H1 (cell line): ENCODE measurements around the gene MCF2L2. TPM values are rescaled to one million over a fixed set of nuclear protein-coding genes. Genes with fewer than 3 reads are reported as not detected.

ENCODE experiments used
- CTCF ChIA-PET: fragments of 300-600 bp; sonication (Branson Sonifier 250); formaldehyde crosslinking; loops from one replicate; lab custom pipeline; 2021; ENCODE audit not compliant: partially characterized antibody; lab: Charles Lee
- POLR2A ChIA-PET: fragments of 300-600 bp; sonication (Branson Sonifier 250); formaldehyde crosslinking; loops from one replicate; lab custom pipeline; 2021; ENCODE audit warnings: inconsistent platforms; ENCODE audit not compliant: partially characterized antibody; lab: Charles Lee
- DNase-seq, 2 experiments: peaks; one replicate each; pipeline versions ENCODE4 v3.0.0 to v3.0.0-alpha.2; 2010 to 2022; ENCODE audit warnings: low spot score in 2 of 2, low read depth in 1 of 2, mixed read lengths in 1 of 2
- FAIRE-seq: peaks from 2 replicates; lab custom pipeline; 2011; peaks lifted over from hg19 to GRCh38; lab: Jason Lieb, UNC
- H2AFZ ChIP-seq: 2 replicates; pipeline ENCODE4 v1.8.1; 2012; ENCODE audit warnings: low read length, inconsistent platforms
- H2AK5ac ChIP-seq: 2 replicates; pipeline ENCODE4 v1.6.1; 2013; ENCODE audit warnings: low read depth, low read length
- H2BK120ac ChIP-seq: replicated peaks from 2 replicates; pipeline ENCODE3; 2013; ENCODE audit warnings: low read depth, low read length, inconsistent platforms
- H2BK12ac ChIP-seq: 2 replicates; pipeline ENCODE4 v1.6.1; 2013; ENCODE audit warnings: low read depth, low read length
- H2BK15ac ChIP-seq: 2 replicates; pipeline ENCODE4 v1.6.1; 2013; ENCODE audit warnings: low read length
- H2BK20ac ChIP-seq: 2 replicates; pipeline ENCODE4 v1.6.1; 2013; ENCODE audit warnings: low read length
- H2BK5ac ChIP-seq: 2 replicates; pipeline ENCODE4 v1.6.1; 2013; ENCODE audit warnings: low read depth, low read length
- H3K14ac ChIP-seq: 2 replicates; pipeline ENCODE4 v1.6.1; 2013; ENCODE audit warnings: inconsistent platforms; ENCODE audit not compliant: insufficient read length
- H3K18ac ChIP-seq: 2 replicates; pipeline ENCODE4 v1.6.1; 2013; ENCODE audit warnings: low read length; ENCODE audit errors: extremely low read depth
- H3K23ac ChIP-seq: 2 replicates; pipeline ENCODE4 v1.6.1; 2013; ENCODE audit warnings: inconsistent platforms; ENCODE audit not compliant: insufficient read length
- H3K23me2 ChIP-seq: 2 replicates; pipeline ENCODE4 v1.6.1; 2013; ENCODE audit warnings: low read depth, low read length
- H3K27ac ChIP-seq: 2 replicates; pipeline ENCODE4 v1.6.1; 2011; ENCODE audit warnings: low read depth, low read length, inconsistent platforms
- H3K27me3 ChIP-seq, 4 experiments: replicated peaks in 1 of 4; 1 replicate in 1 of 4; 2 replicates in 3 of 4; pipeline versions ENCODE4 v1.6.1 to v1.8.1; 2011 to 2013; ENCODE audit warnings: low read length in 3 of 4, mild to moderate bottlenecking in 3 of 4, inconsistent platforms in 2 of 4, mixed read lengths in 2 of 4, moderate library complexity in 1 of 4; ENCODE audit not compliant: control insufficient read depth in 3 of 4, insufficient read depth in 3 of 4; ENCODE audit errors: extremely low read depth in 1 of 4
- H3K36me3 ChIP-seq, 4 experiments: 2 replicates each; pipeline versions ENCODE4 v1.6.1 to v1.8.1; 2011 to 2013; ENCODE audit warnings: mild to moderate bottlenecking in 4 of 4, low read length in 3 of 4, moderate library complexity in 2 of 4, control low read depth in 1 of 4, inconsistent platforms in 1 of 4; ENCODE audit not compliant: insufficient read depth in 4 of 4, control insufficient read depth in 2 of 4
- H3K4ac ChIP-seq: replicated peaks from 2 replicates; pipeline ENCODE3; 2013; ENCODE audit warnings: low read length, low read depth, mixed read lengths, inconsistent platforms; ENCODE audit not compliant: insufficient read length
- H3K4me1 ChIP-seq, 4 experiments: replicated peaks in 1 of 4; 1 replicate in 1 of 4; 2 replicates in 3 of 4; pipeline versions ENCODE4 v1.6.1 to v1.8.1; 2011 to 2013; ENCODE audit warnings: low read length in 3 of 4, inconsistent platforms in 2 of 4, mixed read lengths in 1 of 4; ENCODE audit not compliant: insufficient read depth in 4 of 4, control insufficient read depth in 3 of 4
- H3K4me2 ChIP-seq, 2 experiments: 2 replicates each; pipeline versions ENCODE4 v1.6.1 to v1.8.1; 2011 to 2013; ENCODE audit warnings: low read depth in 2 of 2, low read length in 2 of 2, control low read depth in 1 of 2, inconsistent platforms in 1 of 2, mild to moderate bottlenecking in 1 of 2; ENCODE audit not compliant: insufficient read depth in 1 of 2
- H3K4me3 ChIP-seq, 4 experiments: fragments of 200-600, 300-600 bp in 1 of 4; sonication (generic), shearing (Covaris generic), sonication (Bioruptor Twin) in 1 of 4; 2 replicates each; pipeline versions ENCODE4 v1.5.1 to v1.8.1; 2011 to 2016; ENCODE audit warnings: low read length in 4 of 4, low read depth in 3 of 4, control low read depth in 2 of 4, inconsistent platforms in 2 of 4, mild to moderate bottlenecking in 2 of 4, mixed read lengths in 1 of 4, moderate library complexity in 1 of 4; ENCODE audit not compliant: insufficient read depth in 2 of 4; ENCODE audit errors: extremely low read depth in 1 of 4
- H3K56ac ChIP-seq: replicated peaks from 2 replicates; pipeline ENCODE3; 2013; ENCODE audit warnings: low read depth, mild to moderate bottlenecking, mixed read lengths, low read length, inconsistent platforms; ENCODE audit not compliant: insufficient read length
- H3K79me1 ChIP-seq: 2 replicates; pipeline ENCODE4 v1.6.1; 2013; ENCODE audit warnings: low read depth, low read length, control low read depth
- H3K79me2 ChIP-seq, 2 experiments: 2 replicates each; pipeline versions ENCODE4 v1.6.1 to v1.8.1; 2012 to 2013; ENCODE audit warnings: low read length in 2 of 2, mild to moderate bottlenecking in 2 of 2, inconsistent platforms in 1 of 2; ENCODE audit not compliant: insufficient read depth in 2 of 2, control insufficient read depth in 1 of 2
- H3K9ac ChIP-seq, 4 experiments: replicated peaks in 1 of 4; 1 replicate in 1 of 4; 2 replicates in 3 of 4; pipeline versions ENCODE4 v1.6.1 to v1.8.1; 2011 to 2013; ENCODE audit warnings: low read depth in 3 of 4, low read length in 3 of 4, control low read depth in 2 of 4, mild to moderate bottlenecking in 2 of 4, moderate library complexity in 2 of 4, inconsistent platforms in 1 of 4; ENCODE audit errors: extremely low read depth in 1 of 4
- H3K9me3 ChIP-seq, 2 experiments: 2 replicates each; pipeline versions ENCODE4 v1.6.1 to v1.8.1; 2012 to 2013; ENCODE audit warnings: mild to moderate bottlenecking in 2 of 2, moderate library complexity in 2 of 2, control low read depth in 1 of 2, inconsistent platforms in 1 of 2, low read depth in 1 of 2, low read length in 1 of 2, mixed read lengths in 1 of 2; ENCODE audit not compliant: insufficient read depth in 2 of 2
- H4K20me1 ChIP-seq, 2 experiments: replicated peaks in 1 of 2; 2 replicates each; pipeline versions ENCODE3 to v1.8.1; 2011 to 2013; ENCODE audit warnings: inconsistent platforms in 2 of 2, low read length in 2 of 2, mild to moderate bottlenecking in 1 of 2; ENCODE audit not compliant: insufficient read depth in 2 of 2, control insufficient read depth in 1 of 2
- H4K5ac ChIP-seq: 2 replicates; pipeline ENCODE4 v1.6.1; 2013; ENCODE audit warnings: low read length, low read depth, mixed read lengths, inconsistent platforms; ENCODE audit not compliant: insufficient read length
- H4K8ac ChIP-seq: 2 replicates; pipeline ENCODE4 v1.8.0; 2013; ENCODE audit warnings: mild to moderate bottlenecking, moderate library complexity, low read length, inconsistent platforms; ENCODE audit not compliant: insufficient read depth; ENCODE audit errors: extremely low read depth
- H4K91ac ChIP-seq: replicated peaks from 2 replicates; pipeline ENCODE3; 2013; ENCODE audit warnings: low read length, mixed read lengths, inconsistent platforms; ENCODE audit not compliant: insufficient read length
- CEBPB ChIP-seq: IDR thresholded peaks from 2 replicates; pipeline ENCODE4 v1.6.1; 2012; ENCODE audit warnings: low read depth, low read length
- CHD1 ChIP-seq: IDR thresholded peaks from 2 replicates; pipeline ENCODE4 v1.6.1; 2012; ENCODE audit warnings: low read depth, low read length, improper control_type of control experiment
- CREB1 ChIP-seq: IDR thresholded peaks from 2 replicates; pipeline ENCODE4 v1.6.1; 2012; ENCODE audit warnings: inconsistent platforms
- EGR1 ChIP-seq: IDR thresholded peaks from 2 replicates; pipeline ENCODE4 v1.6.1; 2011; ENCODE audit warnings: low read depth, low read length, borderline replicate concordance
- FOSL1 ChIP-seq: IDR thresholded peaks from 2 replicates; pipeline ENCODE4 v1.6.1; 2011; ENCODE audit warnings: mild to moderate bottlenecking, low read depth, low read length, moderate library complexity; ENCODE audit not compliant: insufficient read depth
- HDAC2 ChIP-seq, 2 experiments: fragments of 300-600 bp in 1 of 2; sonication (generic) in 1 of 2; IDR thresholded peaks; 2 replicates each; pipeline ENCODE4 v1.6.1; 2011 to 2012; ENCODE audit warnings: low read depth in 2 of 2, low read length in 2 of 2, mild to moderate bottlenecking in 2 of 2, moderate library complexity in 2 of 2, borderline replicate concordance in 1 of 2, inconsistent platforms in 1 of 2
- RAD21 ChIP-seq, 2 experiments: IDR thresholded peaks in 1 of 2; conservative IDR thresholded peaks in 1 of 2; 2 replicates each; pipeline ENCODE4 v1.6.1; 2011; ENCODE audit warnings: low read depth in 2 of 2, low read length in 2 of 2, improper control_type of control experiment in 1 of 2, inconsistent platforms in 1 of 2, mild to moderate bottlenecking in 1 of 2, moderate library complexity in 1 of 2
- SIX5 ChIP-seq: IDR thresholded peaks from 2 replicates; pipeline ENCODE4 v1.6.1; 2011; ENCODE audit warnings: mild to moderate bottlenecking, low read depth, low read length
- TAF7 ChIP-seq: optimal IDR thresholded peaks from 2 replicates; pipeline ENCODE3; 2011; ENCODE audit warnings: low read depth, mild to moderate bottlenecking, inconsistent platforms, low read length, moderate library complexity, borderline replicate concordance
- WGBS, 2 experiments: shearing (Covaris generic) in 1 of 2; methylation state at CpG; one replicate each; pipeline versions ENCODE4 v1.1.6 to v1.1.7; 2013 to 2015; ENCODE audit warnings: low lambda C conversion rate in 2 of 2, mixed read lengths in 2 of 2, inconsistent platforms in 1 of 2, low coverage in 1 of 2, missing lambda C conversion rate in 1 of 2; ENCODE audit not compliant: insufficient replicate concordance in 2 of 2, insufficient coverage in 1 of 2, insufficient read length in 1 of 2; ENCODE audit errors: extremely low coverage in 1 of 2, missing lambda C conversion rate in 1 of 2; 5-methylcytosine and 5-hydroxymethylcytosine counted together
- polyA plus RNA-seq, 7 experiments: library from polyadenylated mRNA; depleted of rRNA in 3 of 7; stranded (reverse) in 5 of 7; unstranded in 2 of 7; fragments of >200 nt in 5 of 7; fragments of 200-250 nt in 2 of 7; gene quantifications; 1 replicate in 5 of 7; 2 replicates in 1 of 7; 4 replicates in 1 of 7; pipeline versions ENCODE4 v1.2.1 to v1.2.3, GENCODE V29; 2011 to 2013; ENCODE audit warnings: missing spikeins in 2 of 7, mixed read lengths in 2 of 7
- total RNA-seq: library from RNA; stranded (reverse); fragmentation: NEBNext Ultra II Directional; extraction: Animal tissue kit (Norgen Biotek cat#: 25700); gene quantifications from 2 replicates; pipeline ENCODE4 v1.2.1, GENCODE V29; 2021
- TF ChIP-seq, protein P1 (sequence below): IDR thresholded peaks from 2 replicates; pipeline ENCODE4 v1.6.1; 2011; ENCODE audit warnings: low read depth, mild to moderate bottlenecking, low read length; ENCODE audit not compliant: insufficient read depth
- TF ChIP-seq, protein P2 (sequence below): IDR thresholded peaks from 2 replicates; pipeline ENCODE4 v1.6.1; 2012; ENCODE audit warnings: low read length, inconsistent platforms

The MCF2L2 gene
- total and polyA plus RNA-seq, 2 of the 8 experiments (the other 6 are each of a cell fraction or from before 2014, with no cell fraction given): 4.1 to 13.7 TPM

DNA sequence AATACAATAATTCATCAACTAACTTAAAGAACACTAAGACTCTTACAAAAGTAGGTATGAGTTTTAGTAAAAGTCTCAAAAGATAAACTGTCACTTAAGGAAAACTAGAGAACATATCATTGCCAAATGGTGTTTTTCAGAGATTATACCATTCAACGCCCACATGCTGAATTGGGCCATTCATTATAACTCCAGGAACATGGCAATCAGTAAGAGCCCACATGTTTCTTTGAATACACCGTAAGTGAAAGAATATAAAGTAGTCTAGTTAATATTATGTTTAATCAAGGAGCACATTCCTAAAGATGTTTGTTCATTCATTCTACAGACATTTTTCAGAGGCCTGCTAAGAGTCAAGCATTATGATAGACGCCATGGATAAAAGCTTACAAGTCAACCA, 152.5 kb downstream of the MCF2L2 start:
- no peaks in the 10 kb centered on the region for H4K20me1 ChIP-seq
- H2BK20ac ChIP-seq: no peak overlapping the region
- H4K5ac ChIP-seq: no peak overlapping the region
- no peak overlapping the region for H3K14ac ChIP-seq
- 85% methylated on average over 3 of the region's 3 CpGs; no CpG with 5 or more reads in 1 of the 2 experiments for WGBS, 2 experiments
- no peak overlapping the region for H2AFZ ChIP-seq
- POLR2A ChIA-PET: interaction anchor here (0.8 to 1.3 kb wide), 2 partner anchors 10 to 58 kb away, joined by 3 read pairs; no protein-coding TSS in a partner anchor
- no peak overlapping the region for H3K4ac ChIP-seq
- H3K27me3 ChIP-seq: no peaks in the 10 kb centered on the region
- H3K9me3 ChIP-seq: no peaks in the 10 kb centered on the region
- FAIRE-seq (no peak), DNase-seq (no peak)
- H4K91ac ChIP-seq: no peak overlapping the region
- no peaks in the 10 kb centered on the region for H3K79me2 ChIP-seq
- no peak overlapping the region for H3K56ac ChIP-seq
- H3K18ac ChIP-seq: no peak overlapping the region
- H2BK15ac ChIP-seq: no peak overlapping the region
- no peak overlapping the region for H3K4me2 ChIP-seq
- H3K36me3 ChIP-seq: no peaks in the 10 kb centered on the region
- no peak overlapping the region for H4K8ac ChIP-seq
- H2BK5ac ChIP-seq: no peak overlapping the region
- H2AK5ac ChIP-seq: no peak overlapping the region
- H3K4me3 ChIP-seq: no peak overlapping the region
- H2BK120ac ChIP-seq: no peak overlapping the region
- H3K4me1 ChIP-seq: no peaks in the 10 kb centered on the region
- H3K23ac ChIP-seq: no peak overlapping the region
- H3K9ac ChIP-seq: no peak overlapping the region
- no peaks in the 10 kb centered on the region; the same call in 1 of the 2 replicates for H3K23me2 ChIP-seq
- no peaks in the 10 kb centered on the region for H3K79me1 ChIP-seq
- CTCF ChIA-PET: no interaction called here
- no peak overlapping the region for H3K27ac ChIP-seq
- H2BK12ac ChIP-seq: no peak overlapping the region
- TF ChIP-seq, protein P1, sequence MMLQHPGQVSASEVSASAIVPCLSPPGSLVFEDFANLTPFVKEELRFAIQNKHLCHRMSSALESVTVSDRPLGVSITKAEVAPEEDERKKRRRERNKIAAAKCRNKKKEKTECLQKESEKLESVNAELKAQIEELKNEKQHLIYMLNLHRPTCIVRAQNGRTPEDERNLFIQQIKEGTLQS: no peak
- TF ChIP-seq EGR1 (no peak), RAD21 (IDR thresholded peaks at IDR 0.05 in 1 of 2, conservative IDR thresholded peaks at IDR 0.05 in 1 of 2; ENCODE audit: low read depth in 2 of 2, low read length in 2 of 2) (no peak), TAF7 (no peak), CEBPB (no peak), HDAC2 (IDR thresholded peaks at IDR 0.05; ENCODE audit: borderline replicate concordance in 1 of 2, low read depth in 2 of 2, low read length in 2 of 2) (no peak), FOSL1 (no peak), CREB1 (no peak), SIX5 (no peak), CHD1 (no peak)
- TF ChIP-seq, protein P2, sequence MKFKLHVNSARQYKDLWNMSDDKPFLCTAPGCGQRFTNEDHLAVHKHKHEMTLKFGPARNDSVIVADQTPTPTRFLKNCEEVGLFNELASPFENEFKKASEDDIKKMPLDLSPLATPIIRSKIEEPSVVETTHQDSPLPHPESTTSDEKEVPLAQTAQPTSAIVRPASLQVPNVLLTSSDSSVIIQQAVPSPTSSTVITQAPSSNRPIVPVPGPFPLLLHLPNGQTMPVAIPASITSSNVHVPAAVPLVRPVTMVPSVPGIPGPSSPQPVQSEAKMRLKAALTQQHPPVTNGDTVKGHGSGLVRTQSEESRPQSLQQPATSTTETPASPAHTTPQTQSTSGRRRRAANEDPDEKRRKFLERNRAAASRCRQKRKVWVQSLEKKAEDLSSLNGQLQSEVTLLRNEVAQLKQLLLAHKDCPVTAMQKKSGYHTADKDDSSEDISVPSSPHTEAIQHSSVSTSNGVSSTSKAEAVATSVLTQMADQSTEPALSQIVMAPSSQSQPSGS: no peak
